Measurements from ENCODE around the gene DISC1.

- TF ChIP-seq, protein P1, sequence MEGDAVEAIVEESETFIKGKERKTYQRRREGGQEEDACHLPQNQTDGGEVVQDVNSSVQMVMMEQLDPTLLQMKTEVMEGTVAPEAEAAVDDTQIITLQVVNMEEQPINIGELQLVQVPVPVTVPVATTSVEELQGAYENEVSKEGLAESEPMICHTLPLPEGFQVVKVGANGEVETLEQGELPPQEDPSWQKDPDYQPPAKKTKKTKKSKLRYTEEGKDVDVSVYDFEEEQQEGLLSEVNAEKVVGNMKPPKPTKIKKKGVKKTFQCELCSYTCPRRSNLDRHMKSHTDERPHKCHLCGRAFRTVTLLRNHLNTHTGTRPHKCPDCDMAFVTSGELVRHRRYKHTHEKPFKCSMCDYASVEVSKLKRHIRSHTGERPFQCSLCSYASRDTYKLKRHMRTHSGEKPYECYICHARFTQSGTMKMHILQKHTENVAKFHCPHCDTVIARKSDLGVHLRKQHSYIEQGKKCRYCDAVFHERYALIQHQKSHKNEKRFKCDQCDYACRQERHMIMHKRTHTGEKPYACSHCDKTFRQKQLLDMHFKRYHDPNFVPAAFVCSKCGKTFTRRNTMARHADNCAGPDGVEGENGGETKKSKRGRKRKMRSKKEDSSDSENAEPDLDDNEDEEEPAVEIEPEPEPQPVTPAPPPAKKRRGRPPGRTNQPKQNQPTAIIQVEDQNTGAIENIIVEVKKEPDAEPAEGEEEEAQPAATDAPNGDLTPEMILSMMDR (IDR thresholded peaks at IDR 0.05), result no peak
- no peak for TF ChIP-seq POLR2A (IDR thresholded peaks at IDR 0.05)
Measured at GRCh38 chr1:231943084-231943483, 316.5 kb downstream of the DISC1 start.
